ENCODE results near the gene FNIP1.
"Not testable (repeated sequence)": the region's sequence is repeated elsewhere in the genome, so short reads cannot be mapped to it uniquely, and the experiment has no call there.

Gene FNIP1

GRCh38 chr5:131634238-131634637 is 162.6 kb downstream of the FNIP1 start:
- no peak for ATAC-seq
- peak overlapping the region; percentile 97 for H3K4me3 Mint-ChIP-seq

DNA sequence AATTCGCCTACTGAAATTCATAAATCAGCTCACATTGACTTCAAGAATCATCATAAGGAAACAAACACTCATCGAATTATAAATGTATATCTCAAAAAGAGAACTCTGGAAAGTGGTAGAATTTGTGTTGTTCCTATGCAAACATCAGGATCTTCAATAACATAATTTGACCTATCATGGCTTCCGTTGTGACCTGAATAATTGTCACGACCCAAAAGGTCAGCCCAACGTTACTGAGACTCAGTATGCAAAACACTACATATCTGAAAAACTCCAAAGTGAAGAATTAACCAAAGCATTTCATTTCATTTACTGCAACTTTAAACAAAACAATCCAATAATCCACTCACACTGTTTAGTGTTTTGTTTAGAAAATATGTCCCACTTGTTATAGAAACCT is 163.0 kb downstream of the FNIP1 start:
- Mint-ChIP-seq H3K27ac (peak overlapping the region; percentile 97), H3K36me3 (peaks cover 8% of the 10 kb centered on the region), H3K9me3 (no peaks in the 10 kb centered on the region), H3K4me1 (peaks cover 27% of the 10 kb centered on the region), H3K27me3 (no peaks in the 10 kb centered on the region), H3K4me3 (peak overlapping the region; percentile 97)
- ATAC-seq = no peak

More at GRCh38 chr5:131634238-131634637, 162.6 kb downstream of the FNIP1 start:
- Mint-ChIP-seq H3K27ac (peak overlapping the region; percentile 97), H3K9me3 (no peaks in the 10 kb centered on the region), H3K4me1 (peaks cover 23% of the 10 kb centered on the region), H3K36me3 (peaks cover 3% of the 10 kb centered on the region), H3K27me3 (no peaks in the 10 kb centered on the region)

DNA sequence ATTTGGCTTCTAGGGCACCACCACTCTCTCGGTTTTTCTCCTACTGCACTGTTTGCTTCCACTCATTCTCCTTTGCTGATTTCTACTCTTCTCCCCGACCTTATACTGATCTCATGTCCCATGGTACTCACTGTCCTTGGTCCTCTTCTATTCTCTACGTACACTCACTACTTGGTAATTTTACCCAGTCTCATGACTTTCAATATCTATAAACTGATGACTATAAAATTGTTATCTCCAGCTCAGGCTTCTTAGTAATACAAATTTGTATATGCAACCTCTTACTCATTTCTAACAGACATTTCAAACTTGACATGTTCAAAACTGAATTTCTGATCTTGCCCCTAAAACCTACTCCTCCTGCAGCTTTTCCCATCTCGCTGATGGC is 165.9 kb downstream of the FNIP1 start:
- Mint-ChIP-seq H3K9me3 (peaks cover 1% of the 10 kb centered on the region), H3K27me3 (no peaks in the 10 kb centered on the region), H3K4me3 (no peak overlapping the region), H3K36me3 (peaks cover 18% of the 10 kb centered on the region), H3K4me1 (peaks cover 38% of the 10 kb centered on the region), H3K27ac (no peak overlapping the region)
- ATAC-seq = no peak

DNA sequence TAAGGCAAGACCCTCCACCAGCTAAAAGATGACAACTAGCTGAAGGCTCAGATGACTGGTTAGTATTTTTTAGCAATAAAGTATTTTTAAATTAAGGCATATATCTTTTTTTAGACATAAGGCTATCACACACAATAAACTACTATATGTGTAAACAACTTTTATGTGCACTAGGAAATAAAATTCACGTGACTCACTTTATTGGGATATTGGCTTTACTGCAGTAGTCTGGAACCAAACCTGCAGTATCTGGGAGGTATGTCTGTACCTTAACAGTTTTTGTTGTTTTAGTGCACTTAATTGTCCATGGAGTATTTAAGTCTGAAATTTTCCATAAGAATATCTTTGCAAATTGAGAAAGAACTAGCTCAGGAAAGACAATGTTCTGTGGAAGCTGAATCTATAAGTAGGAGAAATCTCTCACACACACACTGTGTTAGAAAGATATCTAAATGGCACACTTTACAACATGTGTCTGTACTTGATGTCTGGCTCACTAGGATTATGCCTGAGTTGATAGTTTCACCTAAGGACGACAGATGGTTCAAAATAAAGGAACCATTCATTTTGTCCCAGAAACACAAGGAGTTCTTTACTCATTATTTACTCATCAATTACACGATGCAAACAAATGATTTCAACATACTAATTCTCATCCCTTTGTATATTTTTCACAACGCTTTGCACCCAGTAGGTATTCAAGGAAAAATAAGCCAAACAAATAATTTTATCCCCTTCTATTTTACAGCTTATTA is 166.4 kb downstream of the FNIP1 start:
- ATAC-seq = no peak
- Mint-ChIP-seq H3K27me3 (no peaks in the 10 kb centered on the region), H3K36me3 (peaks cover 23% of the 10 kb centered on the region), H3K4me1 (peaks cover 42% of the 10 kb centered on the region), H3K9me3 (peaks cover 3% of the 10 kb centered on the region), H3K4me3 (no peak overlapping the region), H3K27ac (no peak overlapping the region)

- Mint-ChIP-seq H3K4me3 (no peak overlapping the region), H3K36me3 (peaks cover 30% of the 10 kb centered on the region), H3K9me3 (peaks cover 3% of the 10 kb centered on the region), H3K27ac (no peak overlapping the region), H3K27me3 (no peaks in the 10 kb centered on the region), H3K4me1 (peaks cover 44% of the 10 kb centered on the region)
- no peak for ATAC-seq
These were observed 167.8 kb downstream of the FNIP1 start for GRCh38 chr5:131628990-131629389.

DNA sequence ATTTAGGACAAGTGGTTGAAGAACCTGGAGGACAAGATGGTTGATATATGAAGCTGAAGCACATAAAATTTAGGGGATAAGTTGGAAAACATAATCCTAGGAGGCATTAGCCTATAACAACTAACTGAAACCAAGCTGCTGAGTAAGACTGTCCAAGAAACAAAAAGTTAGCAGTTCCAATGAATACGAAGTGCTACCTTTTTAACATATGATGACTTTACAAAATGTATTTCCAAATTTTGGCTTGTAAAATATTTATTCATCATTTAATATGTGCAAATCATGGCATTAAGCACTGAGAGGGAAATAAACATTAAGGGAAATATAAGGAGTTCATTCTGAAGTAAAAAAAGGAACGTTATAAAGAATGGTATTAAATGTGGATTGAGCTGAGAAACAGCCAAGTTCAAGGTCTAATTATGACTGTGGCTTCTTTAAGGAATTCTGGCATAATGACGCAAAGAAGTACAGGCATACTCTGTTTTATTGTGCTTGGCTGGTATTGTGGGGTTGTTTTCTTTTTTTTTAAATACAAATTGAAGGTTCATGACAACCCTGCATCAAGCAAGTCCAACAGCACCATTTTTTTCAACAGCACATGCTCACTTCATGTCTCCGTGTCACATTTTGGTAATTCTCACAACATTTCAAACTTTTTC is 169.5 kb downstream of the FNIP1 start:
- Mint-ChIP-seq H3K27ac (no peak overlapping the region), H3K4me1 (peaks cover 59% of the 10 kb centered on the region), H3K27me3 (no peaks in the 10 kb centered on the region), H3K9me3 (peaks cover 3% of the 10 kb centered on the region), H3K36me3 (peaks cover 44% of the 10 kb centered on the region), H3K4me3 (no peak overlapping the region)
- no peak for ATAC-seq

- Mint-ChIP-seq H3K4me1 (peaks cover 85% of the 10 kb centered on the region), H3K36me3 (peaks cover 52% of the 10 kb centered on the region), H3K27ac (no peak overlapping the region)
These were observed 174.2 kb downstream of the FNIP1 start for GRCh38 chr5:131622633-131623032.

GRCh38 chr5:131621164-131621563 is 175.7 kb downstream of the FNIP1 start:
- H3K9me3 Mint-ChIP-seq, H3K27ac Mint-ChIP-seq, H3K27me3 Mint-ChIP-seq, H3K4me3 Mint-ChIP-seq, ATAC-seq: not testable (repeated sequence)
- Mint-ChIP-seq H3K4me1 (peaks cover 87% of the 10 kb centered on the region), H3K36me3 (peaks cover 48% of the 10 kb centered on the region)

More at GRCh38 chr5:131622633-131623032, 174.2 kb downstream of the FNIP1 start:
- Mint-ChIP-seq H3K27me3 (no peaks in the 10 kb centered on the region), H3K4me3 (no peak overlapping the region), H3K9me3 (peaks cover 3% of the 10 kb centered on the region)
- ATAC-seq = no peak

DNA sequence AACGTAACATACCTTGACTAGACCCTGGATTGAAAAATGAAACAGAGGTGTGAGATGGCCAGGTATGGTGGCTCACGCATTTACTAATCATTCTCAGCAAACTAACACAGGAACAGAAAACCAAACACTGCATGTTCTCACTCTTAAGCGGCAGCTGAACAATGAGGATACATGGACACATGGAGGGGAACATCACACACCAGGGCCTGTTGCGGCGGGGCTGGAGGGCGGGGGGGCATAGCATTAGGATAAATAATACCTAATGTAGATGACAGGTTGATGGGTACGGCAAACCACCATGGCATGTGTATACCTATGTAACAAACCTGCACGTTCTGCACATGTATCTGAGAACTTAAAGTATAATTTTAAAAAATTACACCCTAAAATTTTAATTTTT is 177.7 kb downstream of the FNIP1 start:
- Mint-ChIP-seq H3K27me3 (no peaks in the 10 kb centered on the region), H3K4me3 (no peak overlapping the region), H3K4me1 (peaks cover 88% of the 10 kb centered on the region), H3K27ac (no peak overlapping the region), H3K36me3 (peaks cover 41% of the 10 kb centered on the region), H3K9me3 (no peaks in the 10 kb centered on the region)
- no peak for ATAC-seq

DNA sequence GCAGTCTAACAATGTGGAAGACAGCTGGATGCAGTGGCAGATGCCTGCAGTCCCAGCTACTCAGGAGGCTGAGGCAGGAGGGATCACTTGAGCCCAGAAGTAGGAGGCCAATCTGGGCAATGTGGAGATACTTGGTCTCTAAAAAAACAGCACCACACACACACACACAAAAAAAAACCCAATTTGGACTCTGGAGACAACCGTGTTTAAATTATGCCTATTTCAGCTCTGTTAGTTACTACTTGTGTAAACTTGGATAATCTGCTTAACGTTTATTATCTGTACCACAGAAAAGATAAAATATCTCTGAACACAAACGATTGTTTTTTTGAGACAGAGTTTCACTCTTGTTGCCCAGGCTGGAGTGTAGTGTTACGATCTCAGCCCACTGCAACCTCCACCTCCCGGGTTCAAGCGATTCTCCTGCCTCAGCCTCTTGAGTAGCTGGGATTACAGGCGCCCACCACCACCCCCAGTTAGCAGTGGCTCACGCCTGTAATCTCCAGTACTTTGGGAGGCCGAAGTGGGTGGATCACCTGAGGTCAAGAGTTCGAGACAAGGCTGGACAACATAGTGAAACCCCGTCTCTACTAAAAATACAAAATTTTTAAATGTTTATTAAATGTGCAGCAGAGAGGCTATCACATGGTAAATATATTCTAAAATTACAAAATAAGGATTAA is 179.5 kb downstream of the FNIP1 start:
- no peak for ATAC-seq
- no peak overlapping the region for H3K27ac Mint-ChIP-seq
- H3K4me3 Mint-ChIP-seq = no peak overlapping the region
- no peaks in the 10 kb centered on the region for H3K27me3 Mint-ChIP-seq
- peaks cover 77% of the 10 kb centered on the region for H3K4me1 Mint-ChIP-seq
- peaks cover 26% of the 10 kb centered on the region for H3K36me3 Mint-ChIP-seq
- H3K9me3 Mint-ChIP-seq = no peaks in the 10 kb centered on the region

GRCh38 chr5:131615957-131616356 is 180.9 kb downstream of the FNIP1 start:
- Mint-ChIP-seq H3K9me3 (no peaks in the 10 kb centered on the region), H3K4me1 (peaks cover 68% of the 10 kb centered on the region), H3K27ac (no peak overlapping the region), H3K27me3 (no peaks in the 10 kb centered on the region), H3K36me3 (peaks cover 16% of the 10 kb centered on the region), H3K4me3 (no peak overlapping the region)
- no peak for ATAC-seq

DNA sequence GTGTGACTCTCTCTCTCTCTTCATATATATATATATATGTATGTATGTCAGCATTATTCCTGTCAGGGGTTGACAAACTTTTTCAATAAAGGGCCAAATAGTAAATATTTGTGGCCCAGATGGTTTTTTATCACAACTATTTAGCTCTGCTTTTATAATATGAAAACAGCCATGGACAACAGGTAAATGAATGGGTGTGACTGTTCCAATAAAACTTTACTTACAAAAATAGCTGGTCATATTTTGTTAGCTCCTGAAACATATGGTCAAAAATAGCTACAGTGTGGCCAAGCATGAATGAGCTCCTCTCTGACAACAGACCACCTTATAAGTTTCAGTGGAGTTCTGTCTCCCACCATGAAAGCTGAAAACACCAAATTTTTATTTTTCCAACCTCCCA is 183.4 kb downstream of the FNIP1 start:
- Mint-ChIP-seq H3K9me3 (no peaks in the 10 kb centered on the region), H3K27ac (no peak overlapping the region), H3K4me3 (no peak overlapping the region), H3K36me3 (peaks cover 20% of the 10 kb centered on the region), H3K27me3 (no peaks in the 10 kb centered on the region), H3K4me1 (peaks cover 68% of the 10 kb centered on the region)
- no peak for ATAC-seq

- ATAC-seq = no peak
- H3K36me3 Mint-ChIP-seq = peaks cover 14% of the 10 kb centered on the region
- H3K4me3 Mint-ChIP-seq = no peak overlapping the region
- peaks cover 60% of the 10 kb centered on the region for H3K4me1 Mint-ChIP-seq
- H3K27ac Mint-ChIP-seq = no peak overlapping the region
- no peaks in the 10 kb centered on the region for H3K27me3 Mint-ChIP-seq
- H3K9me3 Mint-ChIP-seq = no peaks in the 10 kb centered on the region
These were observed 185.8 kb downstream of the FNIP1 start for GRCh38 chr5:131611064-131611381.

GRCh38 chr5:131610198-131611063 is 186.4 kb downstream of the FNIP1 start:
- Mint-ChIP-seq H3K4me3 (no peak overlapping the region), H3K27ac (no peak overlapping the region), H3K9me3 (no peaks in the 10 kb centered on the region), H3K36me3 (peaks cover 10% of the 10 kb centered on the region), H3K27me3 (no peaks in the 10 kb centered on the region), H3K4me1 (peaks cover 54% of the 10 kb centered on the region)
- no peak for ATAC-seq

DNA sequence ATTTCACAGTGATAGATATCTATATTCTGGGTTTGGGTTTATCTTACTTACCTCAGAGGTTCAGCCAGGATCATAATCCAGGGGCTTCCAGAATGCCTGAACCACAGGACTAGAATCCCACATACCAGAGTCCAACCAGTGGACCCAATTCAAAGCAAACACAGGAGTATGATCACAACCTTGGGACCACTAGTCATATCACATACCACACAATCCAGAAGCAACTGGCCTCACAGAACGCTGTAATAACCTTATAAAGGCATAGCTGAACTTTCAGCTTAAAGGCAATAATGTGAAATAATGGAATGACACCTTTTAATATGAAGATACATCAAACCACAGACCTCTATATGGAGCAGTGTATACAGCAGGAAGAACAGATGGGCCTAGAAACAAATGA is 187.0 kb downstream of the FNIP1 start:
- H3K27me3 Mint-ChIP-seq = no peaks in the 10 kb centered on the region
- peaks cover 10% of the 10 kb centered on the region for H3K36me3 Mint-ChIP-seq
- H3K27ac Mint-ChIP-seq = no peak overlapping the region
- no peaks in the 10 kb centered on the region for H3K9me3 Mint-ChIP-seq
- no peak overlapping the region for H3K4me3 Mint-ChIP-seq
- H3K4me1 Mint-ChIP-seq = peaks cover 55% of the 10 kb centered on the region
- no peak for ATAC-seq

Data from stimulated activated memory B cell treated with anti-CD40 and anti-IgM and Interleukin-4, amounts not matched to agents 10 μg/mL and 1 μg/mL and 100 μg/mL, for 72 hours (primary cell).